Cardiac septum (tissue), 1 donor: ENCODE measurements around the gene FOXQ1. TPM values are rescaled to one million over a fixed set of nuclear protein-coding genes. Genes with fewer than 3 reads are reported as not detected.
A peak's percentile ranks its signal among the peaks of the same experiment; 100 is the strongest.
"Not testable (repeated sequence)": the region's sequence is repeated elsewhere in the genome, so short reads cannot be mapped to it uniquely, and the experiment has no call there.

Source experiments
- DNase-seq: peaks from one replicate; pipeline ENCODE4 v3.0.0-alpha.2; 2020; ENCODE audit warnings: low spot score
- intact Hi-C: fragments of 100-400 bp; cut with DNase I; formaldehyde crosslinking; loops from one replicate; pipeline ENCODE4 v1.14.0; 2022
- total RNA-seq: library from RNA; stranded (reverse); fragmentation: NEBNext Ultra II Directional; extraction: Animal tissue kit (Norgen Biotek cat#: 25700); gene quantifications from one replicate; pipeline ENCODE4 v1.2.1, GENCODE V29; 2021
- donor health status: DM: no; HTN: no; CAD: no.

FOXQ1 gene
- total RNA-seq, 1 donor from 2014 or later, result not detected

DNA sequence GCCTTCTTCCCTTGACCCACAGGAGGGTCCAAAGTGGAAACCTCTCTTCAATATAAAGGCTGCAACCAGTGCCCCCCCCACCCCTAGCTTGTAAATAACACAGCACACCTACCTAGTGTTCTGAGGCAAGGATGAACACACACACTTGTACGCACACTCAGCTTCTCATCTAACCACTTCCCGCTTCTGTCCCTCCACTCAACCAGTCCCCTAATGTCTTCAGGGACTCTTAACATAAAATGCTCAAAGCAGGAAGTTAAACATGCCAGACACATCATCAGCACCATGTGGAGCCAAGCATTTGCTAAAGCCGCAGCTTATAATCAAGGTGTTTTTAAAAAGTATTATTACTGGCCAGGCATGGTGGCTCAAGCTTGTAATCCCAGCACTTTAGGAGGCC is 35.3 kb downstream of the FOXQ1 start:
- no peak for DNase-seq
- intact Hi-C loops, result no loop called here

DNA sequence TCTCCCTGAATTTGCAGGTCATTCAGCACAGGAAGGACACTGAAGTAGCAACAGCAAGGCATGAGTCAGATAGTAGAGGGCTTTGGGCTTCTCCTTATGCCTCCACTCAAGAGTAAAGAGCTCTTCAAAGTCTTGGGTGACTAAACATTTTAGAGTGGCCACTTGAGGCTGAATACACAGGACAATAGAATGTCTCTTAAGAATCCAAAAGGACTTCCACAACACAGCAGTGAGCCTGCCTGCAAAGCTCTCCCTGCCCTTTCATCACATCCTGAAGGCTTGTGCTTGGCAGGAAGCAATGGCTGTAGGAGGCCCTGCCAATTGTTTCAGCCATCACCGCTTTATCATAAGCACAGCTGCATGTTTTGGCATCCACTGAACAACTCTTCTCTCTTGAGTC is 36.8 kb downstream of the FOXQ1 start:
- intact Hi-C loops, result no loop called here
- DNase-seq, result peak; percentile 73

DNA sequence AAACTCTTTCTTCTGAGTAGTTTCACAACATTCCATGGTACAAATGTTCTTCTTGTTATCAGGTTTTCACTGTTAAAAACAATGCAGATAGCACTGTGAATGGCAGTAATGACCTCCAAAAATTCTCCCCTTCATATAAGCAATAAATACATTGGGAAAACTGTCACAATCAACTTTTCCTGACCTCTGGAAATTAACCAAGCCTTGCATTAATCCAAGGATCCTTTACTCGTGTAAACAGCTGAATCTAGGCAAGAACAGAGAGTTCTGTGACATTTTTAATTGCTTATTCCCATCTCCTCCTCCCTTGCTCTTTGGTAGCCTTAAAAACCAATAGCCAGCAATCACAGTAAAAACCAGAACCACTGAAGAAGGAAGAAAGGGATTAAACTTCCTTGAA is 37.8 kb downstream of the FOXQ1 start:
- intact Hi-C loops, result no loop called here
- DNase-seq, result no peak

- DNase-seq, result no peak
- intact Hi-C loops, result no loop called here
Measured at GRCh38 chr6:1351381-1352008, 39.6 kb downstream of the FOXQ1 start.

- intact Hi-C loops, DNase-seq: not testable (repeated sequence)
Measured at GRCh38 chr6:1355068-1355467, 43.2 kb downstream of the FOXQ1 start.

DNA sequence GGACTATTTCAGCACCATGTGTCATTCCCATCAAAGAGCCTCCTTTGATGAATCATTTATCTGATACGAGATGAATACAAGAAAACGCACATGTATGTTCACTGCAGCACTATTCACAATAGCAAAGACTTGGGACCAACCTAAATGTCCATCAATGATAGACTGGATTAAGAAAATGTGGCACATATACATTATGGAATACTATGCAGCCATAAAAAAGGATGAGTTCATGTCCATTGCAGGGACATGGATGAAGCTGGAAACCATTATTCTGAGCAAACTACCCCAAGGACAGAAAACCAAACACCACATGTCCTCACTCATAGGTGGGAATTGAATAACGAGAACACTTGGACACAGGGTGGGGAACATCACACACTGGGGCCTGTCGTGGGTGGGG is 49.8 kb downstream of the FOXQ1 start:
- DNase-seq, intact Hi-C loops: not testable (repeated sequence)

DNA sequence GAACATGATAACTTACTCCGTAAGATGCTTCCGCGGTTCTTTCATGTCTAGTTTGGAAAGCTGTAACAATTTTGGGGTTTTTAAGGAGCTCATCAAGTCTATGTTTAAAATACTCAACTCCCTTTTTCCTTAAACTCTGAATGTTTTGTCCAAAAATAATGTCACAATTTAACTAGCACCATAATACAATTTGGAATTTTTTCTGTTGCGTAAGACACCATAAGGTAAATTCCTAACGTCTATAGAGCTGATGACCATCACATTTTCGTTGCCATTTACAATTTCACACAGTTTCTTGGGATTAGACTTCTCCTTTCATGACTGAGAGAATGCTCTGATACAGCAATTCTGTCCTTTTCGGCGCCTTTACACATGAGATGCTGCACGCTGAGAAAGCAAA is 50.7 kb downstream of the FOXQ1 start:
- DNase-seq, result no peak
- intact Hi-C loops, result no loop called here

- no peak for DNase-seq
- intact Hi-C loops, result no loop called here
Measured at GRCh38 chr6:1363298-1363697, 51.4 kb downstream of the FOXQ1 start.

GRCh38 chr6:1363729-1364572 is 52.1 kb downstream of the FOXQ1 start:
- intact Hi-C loops, result no loop called here
- no peak for DNase-seq

Other genes starting within 250 kb of the FOXQ1 start
- 0.43 TPM for gene FOXF2, start 77.5 kb downstream of the FOXQ1 start, total RNA-seq